ENCODE data around the gene CLDN19. TPM values are rescaled to one million over a fixed set of nuclear protein-coding genes. Genes with fewer than 3 reads are reported as not detected.

Gene CLDN19
- total RNA-seq, 1 donor from 2014 or later = not detected

DNA sequence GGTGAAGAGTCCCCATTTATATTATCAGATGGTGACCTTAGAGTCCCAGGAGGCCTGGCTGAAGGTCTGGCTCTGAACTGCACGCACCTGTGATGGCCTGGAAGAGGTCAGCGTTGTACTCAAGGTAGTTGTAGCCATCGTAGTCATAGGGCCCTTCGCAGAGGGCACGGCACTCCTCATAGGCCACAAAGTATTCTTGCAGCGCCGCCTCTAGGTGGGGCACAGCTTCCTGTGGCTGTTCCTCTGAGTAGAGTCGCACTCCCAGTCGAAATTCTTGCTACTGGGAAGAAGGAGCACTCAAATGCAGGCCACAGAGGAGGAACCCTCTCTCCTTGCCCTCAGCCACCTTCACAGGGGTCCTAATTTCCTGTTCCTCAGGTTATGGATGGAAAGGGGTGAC is 19.1 kb upstream of the CLDN19 start:
- TF ChIP-seq, protein P1, sequence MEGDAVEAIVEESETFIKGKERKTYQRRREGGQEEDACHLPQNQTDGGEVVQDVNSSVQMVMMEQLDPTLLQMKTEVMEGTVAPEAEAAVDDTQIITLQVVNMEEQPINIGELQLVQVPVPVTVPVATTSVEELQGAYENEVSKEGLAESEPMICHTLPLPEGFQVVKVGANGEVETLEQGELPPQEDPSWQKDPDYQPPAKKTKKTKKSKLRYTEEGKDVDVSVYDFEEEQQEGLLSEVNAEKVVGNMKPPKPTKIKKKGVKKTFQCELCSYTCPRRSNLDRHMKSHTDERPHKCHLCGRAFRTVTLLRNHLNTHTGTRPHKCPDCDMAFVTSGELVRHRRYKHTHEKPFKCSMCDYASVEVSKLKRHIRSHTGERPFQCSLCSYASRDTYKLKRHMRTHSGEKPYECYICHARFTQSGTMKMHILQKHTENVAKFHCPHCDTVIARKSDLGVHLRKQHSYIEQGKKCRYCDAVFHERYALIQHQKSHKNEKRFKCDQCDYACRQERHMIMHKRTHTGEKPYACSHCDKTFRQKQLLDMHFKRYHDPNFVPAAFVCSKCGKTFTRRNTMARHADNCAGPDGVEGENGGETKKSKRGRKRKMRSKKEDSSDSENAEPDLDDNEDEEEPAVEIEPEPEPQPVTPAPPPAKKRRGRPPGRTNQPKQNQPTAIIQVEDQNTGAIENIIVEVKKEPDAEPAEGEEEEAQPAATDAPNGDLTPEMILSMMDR (IDR thresholded peaks at IDR 0.05; ENCODE audit: borderline replicate concordance) = no peak
- intact Hi-C loops (cut with micrococcal nuclease) = no loop called here
- Histone ChIP-seq H3K4me3 (no peak overlapping the region), H3K36me3 (peaks cover 76% of the 10 kb centered on the region), H3K27ac (replicated peaks) (no peak overlapping the region), H3K4me1 (peaks cover 5% of the 10 kb centered on the region), H3K27me3 (ENCODE audit: low read depth) (no peaks in the 10 kb centered on the region), H3K9me3 (replicated peaks) (no peaks in the 10 kb centered on the region)
- no peak for DNase-seq

DNA sequence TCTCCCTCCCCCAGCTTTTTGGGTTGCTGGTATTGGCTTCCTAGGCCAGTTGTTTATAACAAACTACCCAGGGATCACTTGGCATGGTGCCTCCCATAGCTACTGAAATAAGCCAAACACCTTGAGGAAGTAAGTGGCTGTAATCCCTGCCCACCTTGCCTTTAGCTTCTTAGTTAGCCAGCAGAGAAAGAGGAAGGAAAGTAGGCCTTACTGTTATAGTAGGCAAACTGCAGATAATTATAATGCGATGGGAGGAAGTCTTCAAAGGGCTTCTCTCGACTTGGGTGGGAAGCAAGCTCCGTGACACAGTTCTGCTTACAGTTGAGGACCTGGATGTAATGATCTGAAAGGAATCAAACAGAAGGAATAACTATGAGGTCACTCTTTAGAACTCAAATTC is 18.6 kb upstream of the CLDN19 start:
- TF ChIP-seq, protein P1 (IDR thresholded peaks at IDR 0.05; ENCODE audit: borderline replicate concordance) = no peak
- Histone ChIP-seq H3K27me3 (ENCODE audit: low read depth) (no peaks in the 10 kb centered on the region), H3K4me3 (no peak overlapping the region), H3K36me3 (peaks cover 81% of the 10 kb centered on the region), H3K9me3 (replicated peaks) (no peaks in the 10 kb centered on the region), H3K27ac (replicated peaks) (no peak overlapping the region), H3K4me1 (peaks cover under 1% of the 10 kb centered on the region)
- DNase-seq = no peak
- intact Hi-C loops (cut with micrococcal nuclease) = no loop called here

DNA sequence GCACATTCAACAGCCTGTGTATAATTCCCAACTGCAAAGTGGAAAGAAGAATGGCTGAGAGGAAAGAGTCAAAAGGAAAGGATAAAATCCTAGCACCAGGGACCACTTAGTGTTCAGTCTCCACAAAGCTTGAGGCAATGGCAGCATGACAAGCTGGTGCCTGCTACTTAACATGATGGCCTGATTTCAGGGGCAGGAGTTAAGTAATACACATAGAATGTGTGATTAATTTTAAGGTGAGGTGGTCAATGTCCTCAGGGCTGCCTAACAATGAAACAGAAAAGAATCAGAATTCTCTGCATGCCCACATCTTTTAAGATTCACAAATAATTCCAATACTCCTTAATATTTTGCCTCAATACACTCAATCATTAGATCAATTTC is 17.8 kb upstream of the CLDN19 start:
- H3K27me3 ChIP-seq (ENCODE audit: low read depth) = no peaks in the 10 kb centered on the region
- intact Hi-C loops (cut with micrococcal nuclease) = no loop called here
- H3K36me3 ChIP-seq = peaks cover 89% of the 10 kb centered on the region
- DNase-seq = no peak
- H3K27ac ChIP-seq (replicated peaks) = no peak overlapping the region
- H3K9me3 ChIP-seq (replicated peaks) = no peaks in the 10 kb centered on the region
- TF ChIP-seq, protein P1 (IDR thresholded peaks at IDR 0.05; ENCODE audit: borderline replicate concordance) = no peak
- no peak overlapping the region for H3K4me3 ChIP-seq
- no peaks in the 10 kb centered on the region for H3K4me1 ChIP-seq

DNA sequence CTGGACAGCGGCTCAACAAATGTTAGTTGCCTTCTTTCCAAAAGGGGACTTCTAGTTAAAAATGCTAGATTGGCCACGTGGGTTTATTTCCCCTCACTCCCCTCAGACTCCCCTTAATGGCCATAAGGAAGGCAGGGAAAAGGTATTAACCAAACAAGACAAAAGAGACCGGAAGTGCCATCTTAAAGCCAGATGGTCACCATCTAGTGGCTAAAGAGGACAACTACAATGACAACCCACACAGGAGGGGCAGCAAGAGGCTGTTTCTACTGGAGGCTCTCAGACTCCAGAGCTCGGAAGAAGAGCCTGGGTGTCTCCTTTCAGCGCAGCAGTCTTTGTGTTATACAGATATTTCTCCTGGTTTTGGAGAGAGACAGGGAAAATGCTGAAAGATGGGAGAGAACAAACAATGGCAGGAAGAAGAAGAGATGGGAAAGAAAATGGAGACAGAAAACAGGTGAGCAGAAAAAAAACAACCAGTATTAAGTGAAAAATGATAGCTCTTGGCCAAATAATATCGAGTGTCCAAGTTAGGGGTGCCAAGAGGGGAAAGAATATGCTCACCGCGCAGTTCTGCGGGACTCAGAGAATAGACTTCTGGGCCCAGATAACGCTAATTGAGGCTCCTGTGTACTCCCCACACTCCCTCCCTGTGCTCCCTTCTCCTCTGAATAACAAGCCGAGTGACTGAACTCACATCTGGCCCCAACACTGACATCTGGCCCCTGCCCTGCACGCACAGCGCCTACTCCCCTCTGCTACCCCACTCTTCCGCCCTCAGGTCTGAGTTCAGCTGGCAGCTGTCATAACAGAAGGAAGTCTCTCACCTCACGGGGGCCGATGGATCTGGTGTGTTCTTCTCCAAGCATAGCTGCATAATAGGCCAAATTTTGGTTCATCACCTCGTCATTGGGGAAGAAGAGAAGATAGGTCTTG is 17.2 kb upstream of the CLDN19 start:
- no peak overlapping the region for H3K27ac ChIP-seq (replicated peaks)
- H3K9me3 ChIP-seq (replicated peaks) = no peaks in the 10 kb centered on the region
- no peaks in the 10 kb centered on the region for H3K27me3 ChIP-seq (ENCODE audit: low read depth)
- TF ChIP-seq, protein P1 (IDR thresholded peaks at IDR 0.05; ENCODE audit: borderline replicate concordance) = peak; percentile 77
- H3K4me1 ChIP-seq = no peaks in the 10 kb centered on the region
- intact Hi-C loops (cut with micrococcal nuclease) = no loop called here
- no peak for DNase-seq
- no peak overlapping the region for H3K4me3 ChIP-seq
- peaks cover 94% of the 10 kb centered on the region for H3K36me3 ChIP-seq

DNA sequence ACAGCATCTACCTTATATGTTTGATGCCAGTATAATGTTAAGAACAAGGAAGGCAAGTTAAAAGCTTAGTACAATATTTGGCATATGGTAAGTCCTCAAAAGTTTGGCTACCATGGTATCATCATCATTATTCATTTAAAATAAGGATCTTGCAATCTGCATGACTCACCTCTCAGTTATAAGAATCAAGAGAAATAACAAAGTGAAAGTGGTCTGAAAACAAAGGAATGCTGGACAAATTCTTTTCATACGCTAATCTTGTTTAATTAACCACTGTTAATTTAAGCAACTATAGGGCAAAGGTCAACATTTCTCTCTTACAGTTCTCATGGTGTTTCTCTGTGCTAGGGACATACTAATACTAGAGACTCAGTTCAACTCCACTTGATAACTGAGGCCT is 13.0 kb upstream of the CLDN19 start:
- intact Hi-C loops (cut with micrococcal nuclease) = no loop called here
- H3K36me3 ChIP-seq = peaks cover 89% of the 10 kb centered on the region
- H3K4me1 ChIP-seq = no peaks in the 10 kb centered on the region
- H3K4me3 ChIP-seq = no peak overlapping the region
- no peak for DNase-seq
- H3K27me3 ChIP-seq (ENCODE audit: low read depth) = no peaks in the 10 kb centered on the region
- no peak overlapping the region for H3K27ac ChIP-seq (replicated peaks)
- H3K9me3 ChIP-seq (replicated peaks) = no peaks in the 10 kb centered on the region
- TF ChIP-seq, protein P1 (IDR thresholded peaks at IDR 0.05; ENCODE audit: borderline replicate concordance) = no peak

Data from left ventricle myocardium inferior (tissue), 1 donor.